OCI-LY1 (cell line): Measurements from ENCODE around the gene TEX14.

Source experiments
- H2AFZ ChIP-seq: fragments of 200-600 bp; sonication (generic), shearing (Covaris generic); 2 replicates; pipeline ENCODE4 v1.6.0; 2014; ENCODE audit warnings: antibody characterized with exemption, mild to moderate bottlenecking, low read length
- H3F3A ChIP-seq: fragments of 200-600 bp; sonication (generic), shearing (Covaris generic); 2 replicates; pipeline ENCODE4 v1.6.0; 2014; ENCODE audit warnings: mild to moderate bottlenecking, antibody characterized with exemption, low read length, moderate library complexity; ENCODE audit not compliant: insufficient read depth
- H3K27ac ChIP-seq: fragments of 200-600 bp; sonication (generic); 2 replicates; pipeline ENCODE4 v1.5.1; 2014; ENCODE audit warnings: low read length, mixed run types, mild to moderate bottlenecking, low read depth; ENCODE audit not compliant: poor library complexity, severe bottlenecking
- H3K27me3 ChIP-seq: fragments of 200-600 bp; sonication (generic); 2 replicates; pipeline ENCODE4 v1.6.0; 2014; ENCODE audit warnings: antibody characterized with exemption, mild to moderate bottlenecking, low read length, moderate library complexity; ENCODE audit not compliant: insufficient read depth
- H3K36me3 ChIP-seq: fragments of 200-600 bp; sonication (generic); 2 replicates; pipeline ENCODE4 v1.6.1; 2014; ENCODE audit warnings: mild to moderate bottlenecking, antibody characterized with exemption, low read length, moderate library complexity, mixed read lengths; ENCODE audit not compliant: insufficient read depth
- H3K4me1 ChIP-seq: fragments of 200-600 bp; sonication (generic); 2 replicates; pipeline ENCODE4 v1.5.1; 2014; ENCODE audit warnings: mild to moderate bottlenecking, low read length, moderate library complexity; ENCODE audit not compliant: insufficient read depth, severe bottlenecking
- H3K4me2 ChIP-seq: fragments of 200-600 bp; sonication (generic), shearing (Covaris generic); 2 replicates; pipeline ENCODE4 v1.6.1; 2014; ENCODE audit warnings: low read length
- H3K4me3 ChIP-seq: fragments of 200-600 bp; sonication (generic); 2 replicates; pipeline ENCODE4 v1.5.1; 2014; ENCODE audit warnings: low read length, low read depth, mild to moderate bottlenecking, mixed read lengths; ENCODE audit not compliant: poor library complexity, severe bottlenecking
- H3K79me2 ChIP-seq: fragments of 200-600 bp; shearing (Covaris generic); 2 replicates; pipeline ENCODE4 v1.6.1; 2016; ENCODE audit warnings: mixed run types, low read length, mixed read lengths; ENCODE audit not compliant: insufficient read depth
- H3K9ac ChIP-seq: fragments of 200-600 bp; sonication (generic), shearing (Covaris generic); 2 replicates; pipeline ENCODE4 v1.6.1; 2014; ENCODE audit warnings: mild to moderate bottlenecking, low read length, mixed read lengths
- H3K9me2 ChIP-seq: fragments of 200-600 bp; sonication (generic), shearing (Covaris generic); 2 replicates; pipeline ENCODE4 v1.6.1; 2014; ENCODE audit warnings: low read depth, mild to moderate bottlenecking, low read length, mixed read lengths
- H3K9me3 ChIP-seq: fragments of 200-600 bp; shearing (Covaris generic); 2 replicates; pipeline ENCODE4 v1.6.1; 2014; ENCODE audit warnings: low read length, mixed read lengths
- H4K20me1 ChIP-seq: fragments of 200-600 bp; sonication (generic), shearing (Covaris generic); 2 replicates; pipeline ENCODE4 v1.6.0; 2016; ENCODE audit warnings: mild to moderate bottlenecking, low read length; ENCODE audit not compliant: insufficient read depth
- CTCF ChIP-seq: fragments of 200-600 bp; sonication (generic), shearing (Covaris generic); IDR thresholded peaks from 2 replicates; pipeline ENCODE4 v1.5.1; 2017; ENCODE audit warnings: mild to moderate bottlenecking, antibody characterized with exemption, low read length, moderate library complexity, mixed read lengths
- EZH2 ChIP-seq: fragments of 200-600 bp; sonication (generic), shearing (Covaris generic); IDR thresholded peaks from 2 replicates; pipeline ENCODE4 v1.8.0; 2017; ENCODE audit warnings: borderline replicate concordance, mixed run types, mild to moderate bottlenecking, antibody characterized with exemption, low read length, moderate library complexity, mixed read lengths

Gene TEX14

GRCh38 chr17:58520843-58521430, 170.9 kb downstream of the TEX14 start:
- H3K9ac ChIP-seq, result no peak overlapping the region
- H3K4me2 ChIP-seq, result no peak overlapping the region
- H3K9me3 ChIP-seq, result no peaks in the 10 kb centered on the region
- H3K27me3 ChIP-seq, result no peaks in the 10 kb centered on the region
- H3K4me1 ChIP-seq, result peaks cover 22% of the 10 kb centered on the region
- no peak overlapping the region for H2AFZ ChIP-seq
- H3K79me2 ChIP-seq, result no peaks in the 10 kb centered on the region
- TF ChIP-seq CTCF (peak; percentile 52), EZH2 (no peak)
- H4K20me1 ChIP-seq, result no peaks in the 10 kb centered on the region
- H3F3A ChIP-seq, result no peaks in the 10 kb centered on the region
- no peaks in the 10 kb centered on the region for H3K9me2 ChIP-seq
- H3K36me3 ChIP-seq, result no peaks in the 10 kb centered on the region
- H3K4me3 ChIP-seq, result no peak overlapping the region
- H3K27ac ChIP-seq, result no peak overlapping the region

- Histone ChIP-seq H3K9me3 (no peaks in the 10 kb centered on the region), H3K27me3 (no peaks in the 10 kb centered on the region), H3K79me2 (no peaks in the 10 kb centered on the region), H3F3A (no peaks in the 10 kb centered on the region), H3K9ac (peak overlapping the region; percentile 96), H3K9me2 (no peaks in the 10 kb centered on the region), H4K20me1 (no peaks in the 10 kb centered on the region), H3K4me1 (peaks cover 43% of the 10 kb centered on the region), H3K4me2 (peak overlapping the region; percentile 94), H3K27ac (peak overlapping the region; percentile 92), H2AFZ (peak overlapping the region; percentile 76; the same call in 1 of the 2 replicates), H3K4me3 (peak overlapping the region; percentile 91), H3K36me3 (no peaks in the 10 kb centered on the region)
- TF ChIP-seq EZH2 (no peak), CTCF (no peak)
Observed at GRCh38 chr17:58517928-58518609, 173.8 kb downstream of the TEX14 start.

GRCh38 chr17:58517378-58517927, 174.4 kb downstream of the TEX14 start:
- no peak for TF ChIP-seq CTCF
- TF ChIP-seq EZH2, result no peak
- H2AFZ ChIP-seq, result no peak overlapping the region

More at GRCh38 chr17:58517378-58517927, 174.4 kb downstream of the TEX14 start:
- Histone ChIP-seq H3K9ac (peak overlapping the region; percentile 83), H4K20me1 (no peaks in the 10 kb centered on the region), H3K36me3 (peaks cover 6% of the 10 kb centered on the region; the same call in 1 of the 2 replicates), H3K4me1 (peaks cover 45% of the 10 kb centered on the region), H3K79me2 (no peaks in the 10 kb centered on the region), H3K4me3 (peak overlapping the region; percentile 75), H3K27ac (peak overlapping the region; percentile 67), H3K4me2 (peak overlapping the region; percentile 81), H3K27me3 (no peaks in the 10 kb centered on the region), H3K9me2 (no peaks in the 10 kb centered on the region), H3F3A (no peaks in the 10 kb centered on the region), H3K9me3 (no peaks in the 10 kb centered on the region)
